ENCODE data around the gene MATN1.

- TF ChIP-seq REST (IDR thresholded peaks at IDR 0.05; ENCODE audit: low read depth) (no peak), CTCF (IDR thresholded peaks at IDR 0.05 in 2 of 3, conservative IDR thresholded peaks at IDR 0.05 in 1 of 3; ENCODE audit: borderline replicate concordance in 1 of 3, insufficient read depth in 1 of 3, low read depth in 2 of 3, low read length in 2 of 3) (no peak), POLR2A (IDR thresholded peaks at IDR 0.05; ENCODE audit: borderline replicate concordance, extremely low read depth, insufficient read depth, insufficient read length) (no peak), EZH2phosphoT487 (IDR thresholded peaks at IDR 0.05; ENCODE audit: borderline replicate concordance) (no peak), EZH2 (IDR thresholded peaks at IDR 0.05) (no peak), CEBPB (IDR thresholded peaks at IDR 0.05; ENCODE audit: low read depth) (no peak), ELF1 (IDR thresholded peaks at IDR 0.05; ENCODE audit: borderline replicate concordance, low read depth) (no peak)
Observed at GRCh38 chr1:30721341-30721793, 2.0 kb downstream of the MATN1 start.
